Measurements from ENCODE around the gene SIRT4. TPM values are rescaled to one million over a fixed set of nuclear protein-coding genes. Genes with fewer than 3 reads are reported as not detected.
A peak's percentile ranks its signal among the peaks of the same experiment; 100 is the strongest.

SIRT4 gene
- total RNA-seq, 1 experiment from 2014 or later: 1.1 TPM

GRCh38 chr12:120265473-120266179 is 36.5 kb upstream of the SIRT4 start, which contains the start of gene PXN:
PXN (minus strand) TSS chr12:120265730; CDS start chr12:120265629, 101 bp downstream.
- peaks cover 42% of the 10 kb centered on the region for H3K36me3 Mint-ChIP-seq (ENCODE audit: insufficient read depth, unreplicated experiment)
- H3K4me3 Mint-ChIP-seq (ENCODE audit: low read depth, unreplicated experiment): peak within 1 kb of the TSS; percentile 87
- intact Hi-C loops (cut with micrococcal nuclease; ENCODE audit: unreplicated experiment): loop anchor here (2.0 kb wide), 1 partner anchor 65 kb away; the partner anchor contains the start of gene RPLP0
- CTCF ChIA-PET: interaction anchor here (0.6 to 13.8 kb wide), 11 partner anchors 8 to 148 kb away, joined by 3 to 338 read pairs (median 5); partner anchors contain the start of genes RNU4-2, RPLP0 and SIRT4
- H3K27me3 Mint-ChIP-seq (ENCODE audit: unreplicated experiment): no peaks in the 10 kb centered on the region
- no peaks in the 10 kb centered on the region for H3K9me3 Mint-ChIP-seq (ENCODE audit: low read depth, unreplicated experiment)
- DNase-seq: peak; percentile 97
- BruUV-seq (replicated peaks): no TSS peak
- TF ChIP-seq CTCF (IDR thresholded peaks at IDR 0.05; ENCODE audit: unreplicated experiment): peak; percentile 89
- H3K4me1 Mint-ChIP-seq (ENCODE audit: low read depth, unreplicated experiment): peaks cover 35% of the 10 kb centered on the region
- H3K27ac Mint-ChIP-seq (ENCODE audit: unreplicated experiment): peak within 1 kb of the TSS; percentile 74

GRCh38 chr12:120266180-120266870 is 35.8 kb upstream of the SIRT4 start:
- TF ChIP-seq CTCF (IDR thresholded peaks at IDR 0.05; ENCODE audit: unreplicated experiment): no peak
- H3K36me3 Mint-ChIP-seq (ENCODE audit: insufficient read depth, unreplicated experiment): peaks cover 42% of the 10 kb centered on the region
- no peak for DNase-seq
- peak overlapping the region; percentile 31 for H3K27ac Mint-ChIP-seq (ENCODE audit: unreplicated experiment)
- H3K27me3 Mint-ChIP-seq (ENCODE audit: unreplicated experiment): no peaks in the 10 kb centered on the region
- BruUV-seq (replicated peaks): no TSS peak
- intact Hi-C loops (cut with micrococcal nuclease; ENCODE audit: unreplicated experiment): no loop called here
- peak overlapping the region; percentile 87 for H3K4me3 Mint-ChIP-seq (ENCODE audit: low read depth, unreplicated experiment)
- CTCF ChIA-PET: interaction anchor here (1.2 to 13.8 kb wide), 6 partner anchors 9 to 38 kb away, joined by 4 to 338 read pairs (median 7); partner anchors contain the start of gene RNU4-2
- peaks cover 31% of the 10 kb centered on the region for H3K4me1 Mint-ChIP-seq (ENCODE audit: low read depth, unreplicated experiment)
- no peaks in the 10 kb centered on the region for H3K9me3 Mint-ChIP-seq (ENCODE audit: low read depth, unreplicated experiment)

GRCh38 chr12:120267736-120268135 is 34.4 kb upstream of the SIRT4 start:
- peaks cover 36% of the 10 kb centered on the region for H3K36me3 Mint-ChIP-seq (ENCODE audit: insufficient read depth, unreplicated experiment)
- CTCF ChIA-PET: interaction anchor here (0.5 to 13.8 kb wide), 3 partner anchors 25 to 538 kb away, joined by 3 to 338 read pairs (median 4); partner anchors contain the start of gene RNU4-1
- H3K27me3 Mint-ChIP-seq (ENCODE audit: unreplicated experiment): no peaks in the 10 kb centered on the region
- H3K9me3 Mint-ChIP-seq (ENCODE audit: low read depth, unreplicated experiment): no peaks in the 10 kb centered on the region
- no peak for TF ChIP-seq CTCF (IDR thresholded peaks at IDR 0.05; ENCODE audit: unreplicated experiment)
- no TSS peak for BruUV-seq (replicated peaks)
- no peak overlapping the region for H3K27ac Mint-ChIP-seq (ENCODE audit: unreplicated experiment)
- intact Hi-C loops (cut with micrococcal nuclease; ENCODE audit: unreplicated experiment): no loop called here
- no peak overlapping the region for H3K4me3 Mint-ChIP-seq (ENCODE audit: low read depth, unreplicated experiment)
- peaks cover 23% of the 10 kb centered on the region for H3K4me1 Mint-ChIP-seq (ENCODE audit: low read depth, unreplicated experiment)
- DNase-seq: no peak

- BruUV-seq (replicated peaks): no TSS peak
- peaks cover 9% of the 10 kb centered on the region for H3K4me1 Mint-ChIP-seq (ENCODE audit: low read depth, unreplicated experiment)
- H3K36me3 Mint-ChIP-seq (ENCODE audit: insufficient read depth, unreplicated experiment): no peaks in the 10 kb centered on the region
- CTCF ChIA-PET: interaction anchor here (1.2 kb wide), 1 partner anchor 25 kb away, joined by 3 read pairs; the partner anchor contains the start of gene SIRT4
- no peak for TF ChIP-seq CTCF (IDR thresholded peaks at IDR 0.05; ENCODE audit: unreplicated experiment)
- no peak overlapping the region for H3K4me3 Mint-ChIP-seq (ENCODE audit: low read depth, unreplicated experiment)
- no peak for DNase-seq
- intact Hi-C loops (cut with micrococcal nuclease; ENCODE audit: unreplicated experiment): no loop called here
- no peaks in the 10 kb centered on the region for H3K9me3 Mint-ChIP-seq (ENCODE audit: low read depth, unreplicated experiment)
- no peaks in the 10 kb centered on the region for H3K27me3 Mint-ChIP-seq (ENCODE audit: unreplicated experiment)
- H3K27ac Mint-ChIP-seq (ENCODE audit: unreplicated experiment): no peak overlapping the region
Observed at GRCh38 chr12:120276734-120277133, 25.4 kb upstream of the SIRT4 start.
